GM23338 (cell line): ENCODE measurements around the gene ZNF142. TPM values are rescaled to one million over a fixed set of nuclear protein-coding genes. Genes with fewer than 3 reads are reported as not detected.

Experiments
- ATAC-seq: fragments of 200-7000 bp; cut with Tn5 transposase; 3 replicates; pipeline ENCODE4 v1.9.1; 2020
- DNase-seq: peaks from one replicate; pipeline ENCODE4 v3.0.0-alpha.2; 2015; ENCODE audit warnings: low spot score
- H2AFZ ChIP-seq: fragments of 200-600 bp; sonication (generic); 2 replicates; pipeline ENCODE4 v1.8.0; 2016; ENCODE audit warnings: antibody characterized with exemption, mild to moderate bottlenecking, moderate library complexity
- H3F3A ChIP-seq: fragments of 200-600 bp; sonication (generic); replicated peaks from 2 replicates; pipeline ENCODE4 v1.8.0; 2017; ENCODE audit warnings: antibody characterized with exemption, mixed run types, low read depth
- H3K27ac ChIP-seq: fragments of 200-600 bp; sonication (generic); 2 replicates; pipeline ENCODE4 v1.6.1; 2016; ENCODE audit warnings: low read depth
- H3K27me3 ChIP-seq: fragments of 200-600 bp; sonication (generic); 2 replicates; pipeline ENCODE4 v1.8.0; 2016; ENCODE audit warnings: mild to moderate bottlenecking, mixed run types, moderate library complexity; ENCODE audit not compliant: insufficient read depth
- H3K36me3 ChIP-seq: fragments of 200-600 bp; sonication (generic); 2 replicates; pipeline ENCODE4 v1.8.0; 2016; ENCODE audit warnings: mild to moderate bottlenecking; ENCODE audit not compliant: insufficient read depth
- H3K4me1 ChIP-seq: fragments of 200-600 bp; sonication (generic); 2 replicates; pipeline ENCODE4 v1.8.0; 2016; ENCODE audit warnings: mild to moderate bottlenecking, moderate library complexity; ENCODE audit not compliant: insufficient read depth
- H3K4me2 ChIP-seq: fragments of 200-600 bp; sonication (generic); 2 replicates; pipeline ENCODE4 v1.7.1; 2017; ENCODE audit warnings: mixed run types
- H3K4me3 ChIP-seq: fragments of 200-600 bp; sonication (generic); 2 replicates; pipeline ENCODE4 v1.6.1; 2016; ENCODE audit warnings: mixed run types
- H3K79me2 ChIP-seq: fragments of 200-600 bp; sonication (generic); replicated peaks from 2 replicates; pipeline ENCODE4 v1.8.0; 2017; ENCODE audit warnings: mild to moderate bottlenecking; ENCODE audit not compliant: insufficient read depth
- H3K9me2 ChIP-seq: fragments of 200-600 bp; sonication (generic); 2 replicates; pipeline ENCODE4 v1.8.0; 2017; ENCODE audit not compliant: insufficient read depth
- H4K20me1 ChIP-seq: fragments of 200-600 bp; sonication (generic); replicated peaks from 2 replicates; pipeline ENCODE4 v1.8.0; 2017; ENCODE audit warnings: mild to moderate bottlenecking; ENCODE audit not compliant: insufficient read depth
- H3K27ac Mint-ChIP-seq: 2 replicates; pipeline ENCODE4 v1.8.0; 2020; ENCODE audit warnings: inconsistent platforms, mild to moderate bottlenecking, moderate library complexity, mixed read lengths
- H3K27me3 Mint-ChIP-seq: 3 replicates; pipeline ENCODE4 v1.8.0; 2022; ENCODE audit warnings: low read depth, mild to moderate bottlenecking, moderate library complexity, mixed read lengths, inconsistent platforms; ENCODE audit not compliant: insufficient read depth, poor library complexity
- H3K36me3 Mint-ChIP-seq: 3 replicates; pipeline ENCODE4 v1.8.0; 2021; ENCODE audit warnings: low read depth, mild to moderate bottlenecking, inconsistent platforms, moderate library complexity, mixed read lengths
- H3K4me1 Mint-ChIP-seq: 3 replicates; pipeline ENCODE4 v1.8.0; 2020; ENCODE audit warnings: mild to moderate bottlenecking, inconsistent platforms, mixed read lengths
- H3K4me3 Mint-ChIP-seq: 3 replicates; pipeline ENCODE4 v1.8.0; 2021; ENCODE audit warnings: moderate library complexity, mild to moderate bottlenecking, inconsistent platforms, mixed read lengths
- H3K9me3 Mint-ChIP-seq: 3 replicates; pipeline ENCODE4 v1.8.0; 2020; ENCODE audit warnings: moderate library complexity, mild to moderate bottlenecking, inconsistent platforms, mixed read lengths
- CREB1 ChIP-seq: fragments of 250-450 bp; sonication (Bioruptor Pico); IDR thresholded peaks from 2 replicates; pipeline ENCODE4 v1.5.0; 2020; ENCODE audit warnings: low read depth, mild to moderate bottlenecking, moderate library complexity
- EZH2phosphoT487 ChIP-seq: fragments of 200-600 bp; sonication (generic); IDR thresholded peaks from one replicate; pipeline ENCODE4 v1.8.1; 2018; ENCODE audit warnings: antibody characterized with exemption; ENCODE audit not compliant: unreplicated experiment
- JUNB ChIP-seq: IDR thresholded peaks from one replicate; pipeline ENCODE4 v1.6.1; 2016; ENCODE audit warnings: antibody characterized with exemption; ENCODE audit not compliant: unreplicated experiment
- POLR2AphosphoS5 ChIP-seq: IDR thresholded peaks from 2 replicates; pipeline ENCODE4 v1.6.1; 2016; ENCODE audit warnings: antibody characterized with exemption, low read depth
- STAT1 ChIP-seq: IDR thresholded peaks from one replicate; pipeline ENCODE4 v1.6.1; 2016; ENCODE audit warnings: antibody characterized with exemption; ENCODE audit not compliant: unreplicated experiment
- ZNF331 ChIP-seq: fragments of 250-450 bp; sonication (Bioruptor Pico); IDR thresholded peaks from 2 replicates; pipeline ENCODE4 v1.5.0; 2020; ENCODE audit warnings: low read depth, mild to moderate bottlenecking, moderate library complexity
- polyA plus RNA-seq: library from polyadenylated mRNA; unstranded; fragments of >200 nt; fragmentation: Nextera tagmentation; extraction: Ambion mirVana; gene quantifications from 2 replicates; pipeline ENCODE4 v1.2.1, GENCODE V29; 2016
- total RNA-seq: library from RNA; depleted of rRNA; stranded (reverse); fragments of >200 nt; shearing (Covaris generic); gene quantifications from 2 replicates; pipeline ENCODE4 v1.2.3, GENCODE V29; 2014
- TF ChIP-seq, protein P1 (sequence below): fragments of 250-450 bp; sonication (Bioruptor Pico); IDR thresholded peaks from 2 replicates; pipeline ENCODE4 v1.5.0; 2020; ENCODE audit warnings: mild to moderate bottlenecking, moderate library complexity

ZNF142 gene
- total and polyA plus RNA-seq, 2 experiments from 2014 or later, result 14.9 to 32.8 TPM

DNA sequence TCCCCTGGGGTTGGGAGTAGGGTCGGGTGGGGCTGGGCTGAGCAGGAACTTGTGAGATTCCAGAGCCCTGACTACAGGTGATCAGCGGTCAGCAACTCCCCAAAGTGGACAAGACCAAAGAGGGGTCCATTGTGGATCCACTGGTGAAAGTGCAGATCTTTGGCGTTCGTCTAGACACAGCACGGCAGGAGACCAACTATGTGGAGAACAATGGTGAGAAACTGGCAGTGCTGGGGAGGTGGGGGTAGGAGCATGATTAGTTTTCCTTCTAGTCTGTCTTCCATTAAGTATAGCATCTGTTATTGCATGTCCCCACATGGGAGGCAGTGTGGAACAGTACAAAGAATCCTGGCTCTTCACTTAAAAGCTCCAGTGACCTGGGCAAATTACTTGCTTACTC lies 23.7 kb downstream of the ZNF142 start:
- Histone ChIP-seq H3K27ac (no peak overlapping the region), H4K20me1 (no peaks in the 10 kb centered on the region; the same call in none of the 2 replicates), H3K79me2 (no peaks in the 10 kb centered on the region), H3K36me3 (0 out of 2 replicates have a peak, but pooled peaks cover 13% of the 10 kb centered on the region), H3F3A (no peaks in the 10 kb centered on the region), H3K4me3 (no peak overlapping the region), H2AFZ (no peak overlapping the region), H3K4me1 (no peaks in the 10 kb centered on the region), H3K4me2 (no peak overlapping the region), H3K27me3 (no peaks in the 10 kb centered on the region), H3K9me2 (no peaks in the 10 kb centered on the region; the same call in 1 of the 2 replicates)
- H3K27me3 Mint-ChIP-seq, result peaks cover 3% of the 10 kb centered on the region
- H3K27ac Mint-ChIP-seq, result no peak overlapping the region; the same call in 1 of the 2 replicates
- peaks cover 54% of the 10 kb centered on the region for H3K36me3 Mint-ChIP-seq
- no peaks in the 10 kb centered on the region for H3K9me3 Mint-ChIP-seq
- no peak overlapping the region for H3K4me3 Mint-ChIP-seq
- no peaks in the 10 kb centered on the region for H3K4me1 Mint-ChIP-seq
- no peak for ATAC-seq
- TF ChIP-seq POLR2AphosphoS5, result no peak
- no peak for TF ChIP-seq ZNF331 (CRISPR knock-in tag)
- TF ChIP-seq, protein P1, sequence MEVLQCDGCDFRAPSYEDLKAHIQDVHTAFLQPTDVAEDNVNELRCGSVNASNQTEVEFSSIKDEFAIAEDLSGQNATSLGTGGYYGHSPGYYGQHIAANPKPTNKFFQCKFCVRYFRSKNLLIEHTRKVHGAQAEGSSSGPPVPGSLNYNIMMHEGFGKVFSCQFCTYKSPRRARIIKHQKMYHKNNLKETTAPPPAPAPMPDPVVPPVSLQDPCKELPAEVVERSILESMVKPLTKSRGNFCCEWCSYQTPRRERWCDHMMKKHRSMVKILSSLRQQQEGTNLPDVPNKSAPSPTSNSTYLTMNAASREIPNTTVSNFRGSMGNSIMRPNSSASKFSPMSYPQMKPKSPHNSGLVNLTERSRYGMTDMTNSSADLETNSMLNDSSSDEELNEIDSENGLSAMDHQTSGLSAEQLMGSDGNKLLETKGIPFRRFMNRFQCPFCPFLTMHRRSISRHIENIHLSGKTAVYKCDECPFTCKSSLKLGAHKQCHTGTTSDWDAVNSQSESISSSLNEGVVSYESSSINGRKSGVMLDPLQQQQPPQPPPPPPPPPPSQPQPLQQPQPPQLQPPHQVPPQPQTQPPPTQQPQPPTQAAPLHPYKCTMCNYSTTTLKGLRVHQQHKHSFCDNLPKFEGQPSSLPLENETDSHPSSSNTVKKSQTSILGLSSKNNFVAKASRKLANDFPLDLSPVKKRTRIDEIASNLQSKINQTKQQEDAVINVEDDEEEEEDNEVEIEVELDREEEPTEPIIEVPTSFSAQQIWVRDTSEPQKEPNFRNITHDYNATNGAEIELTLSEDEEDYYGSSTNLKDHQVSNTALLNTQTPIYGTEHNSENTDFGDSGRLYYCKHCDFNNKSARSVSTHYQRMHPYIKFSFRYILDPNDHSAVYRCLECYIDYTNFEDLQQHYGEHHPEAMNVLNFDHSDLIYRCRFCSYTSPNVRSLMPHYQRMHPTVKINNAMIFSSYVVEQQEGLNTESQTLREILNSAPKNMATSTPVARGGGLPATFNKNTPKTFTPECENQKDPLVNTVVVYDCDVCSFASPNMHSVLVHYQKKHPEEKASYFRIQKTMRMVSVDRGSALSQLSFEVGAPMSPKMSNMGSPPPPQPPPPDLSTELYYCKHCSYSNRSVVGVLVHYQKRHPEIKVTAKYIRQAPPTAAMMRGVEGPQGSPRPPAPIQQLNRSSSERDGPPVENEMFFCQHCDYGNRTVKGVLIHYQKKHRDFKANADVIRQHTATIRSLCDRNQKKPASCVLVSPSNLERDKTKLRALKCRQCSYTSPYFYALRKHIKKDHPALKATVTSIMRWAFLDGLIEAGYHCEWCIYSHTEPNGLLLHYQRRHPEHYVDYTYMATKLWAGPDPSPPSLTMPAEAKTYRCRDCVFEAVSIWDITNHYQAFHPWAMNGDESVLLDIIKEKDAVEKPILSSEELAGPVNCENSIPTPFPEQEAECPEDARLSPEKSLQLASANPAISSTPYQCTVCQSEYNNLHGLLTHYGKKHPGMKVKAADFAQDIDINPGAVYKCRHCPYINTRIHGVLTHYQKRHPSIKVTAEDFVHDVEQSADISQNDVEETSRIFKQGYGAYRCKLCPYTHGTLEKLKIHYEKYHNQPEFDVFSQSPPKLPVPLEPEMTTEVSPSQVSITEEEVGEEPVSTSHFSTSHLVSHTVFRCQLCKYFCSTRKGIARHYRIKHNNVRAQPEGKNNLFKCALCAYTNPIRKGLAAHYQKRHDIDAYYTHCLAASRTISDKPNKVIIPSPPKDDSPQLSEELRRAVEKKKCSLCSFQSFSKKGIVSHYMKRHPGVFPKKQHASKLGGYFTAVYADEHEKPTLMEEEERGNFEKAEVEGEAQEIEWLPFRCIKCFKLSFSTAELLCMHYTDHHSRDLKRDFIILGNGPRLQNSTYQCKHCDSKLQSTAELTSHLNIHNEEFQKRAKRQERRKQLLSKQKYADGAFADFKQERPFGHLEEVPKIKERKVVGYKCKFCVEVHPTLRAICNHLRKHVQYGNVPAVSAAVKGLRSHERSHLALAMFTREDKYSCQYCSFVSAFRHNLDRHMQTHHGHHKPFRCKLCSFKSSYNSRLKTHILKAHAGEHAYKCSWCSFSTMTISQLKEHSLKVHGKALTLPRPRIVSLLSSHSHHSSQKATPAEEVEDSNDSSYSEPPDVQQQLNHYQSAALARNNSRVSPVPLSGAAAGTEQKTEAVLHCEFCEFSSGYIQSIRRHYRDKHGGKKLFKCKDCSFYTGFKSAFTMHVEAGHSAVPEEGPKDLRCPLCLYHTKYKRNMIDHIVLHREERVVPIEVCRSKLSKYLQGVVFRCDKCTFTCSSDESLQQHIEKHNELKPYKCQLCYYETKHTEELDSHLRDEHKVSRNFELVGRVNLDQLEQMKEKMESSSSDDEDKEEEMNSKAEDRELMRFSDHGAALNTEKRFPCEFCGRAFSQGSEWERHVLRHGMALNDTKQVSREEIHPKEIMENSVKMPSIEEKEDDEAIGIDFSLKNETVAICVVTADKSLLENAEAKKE (CRISPR knock-in tag), result no peak
- no peak for TF ChIP-seq EZH2phosphoT487
- no peak for TF ChIP-seq CREB1 (CRISPR knock-in tag)
- TF ChIP-seq STAT1, result no peak
- no peak for TF ChIP-seq JUNB
- DNase-seq, result no peak

DNA sequence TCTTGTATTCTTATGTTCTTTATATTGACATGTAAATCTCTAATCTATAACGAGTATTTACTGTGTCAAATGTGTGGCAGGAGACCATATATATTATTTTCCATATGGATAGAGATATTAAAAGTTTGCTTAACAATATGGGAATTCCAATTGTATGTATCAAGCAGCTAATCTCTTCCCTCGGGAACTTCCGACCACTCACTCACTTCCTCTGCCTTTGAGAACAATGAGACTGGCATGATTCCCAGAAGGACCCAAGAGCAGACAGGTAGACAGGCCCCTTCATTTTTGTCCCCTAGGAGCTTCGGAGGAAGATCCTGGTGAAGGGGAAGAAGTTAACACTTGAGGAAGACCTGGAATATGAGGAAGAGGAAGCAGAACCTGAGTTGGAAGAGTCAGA lies 27.6 kb downstream of the ZNF142 start:
- Histone ChIP-seq H3K4me3 (no peak overlapping the region), H4K20me1 (no peaks in the 10 kb centered on the region; the same call in 1 of the 2 replicates), H3K36me3 (0 out of 2 replicates have a peak, but pooled peaks cover 5% of the 10 kb centered on the region), H3K4me1 (no peaks in the 10 kb centered on the region), H2AFZ (no peak overlapping the region), H3F3A (no peaks in the 10 kb centered on the region), H3K9me2 (no peaks in the 10 kb centered on the region; the same call in 1 of the 2 replicates), H3K4me2 (no peak overlapping the region), H3K27ac (no peak overlapping the region), H3K79me2 (no peaks in the 10 kb centered on the region), H3K27me3 (no peaks in the 10 kb centered on the region)
- Mint-ChIP-seq H3K4me1 (no peaks in the 10 kb centered on the region), H3K27me3 (peaks cover 10% of the 10 kb centered on the region), H3K9me3 (no peaks in the 10 kb centered on the region), H3K4me3 (no peak overlapping the region), H3K27ac (no peak overlapping the region), H3K36me3 (peaks cover 17% of the 10 kb centered on the region)
- no peak for DNase-seq
- no peak for ATAC-seq
- TF ChIP-seq JUNB, result no peak
- no peak for TF ChIP-seq ZNF331 (CRISPR knock-in tag)
- no peak for TF ChIP-seq CREB1 (CRISPR knock-in tag)
